GM21390 (cell line): Measurements from ENCODE around the gene CARMIL1.

Experiments
- ATAC-seq: cut with Tn5 transposase; IDR thresholded peaks from one replicate; pipeline ENCODE4 v1.9.1; 2021; ENCODE audit not compliant: unreplicated experiment

CARMIL1 gene

GRCh38 chr6:25332165-25332564 is 53.0 kb downstream of the CARMIL1 start:
- no peak for ATAC-seq

- no peak for ATAC-seq
Measured at GRCh38 chr6:25332655-25333071, 53.5 kb downstream of the CARMIL1 start.

DNA sequence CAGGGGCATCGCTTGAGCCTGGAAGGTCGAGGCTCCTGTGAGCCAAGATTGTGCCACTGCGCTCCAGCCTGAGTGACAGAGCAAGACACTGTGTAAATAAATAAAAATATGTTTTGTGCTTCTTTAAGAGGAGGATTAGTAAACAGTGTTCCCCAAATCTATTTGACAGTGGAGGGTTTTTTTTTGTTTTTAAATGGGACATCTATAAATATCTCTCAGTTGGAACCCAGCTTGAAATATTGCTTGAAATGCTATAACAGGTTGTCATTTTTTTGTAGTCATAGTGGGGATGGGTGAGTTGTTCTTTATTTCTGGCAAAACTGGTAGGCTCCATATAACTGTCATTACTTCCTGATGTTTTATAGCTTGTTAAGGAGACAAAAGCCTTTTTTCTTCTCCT is 54.3 kb downstream of the CARMIL1 start:
- no peak for ATAC-seq

- ATAC-seq: no peak
Measured at GRCh38 chr6:25334793-25335192, 55.6 kb downstream of the CARMIL1 start.

DNA sequence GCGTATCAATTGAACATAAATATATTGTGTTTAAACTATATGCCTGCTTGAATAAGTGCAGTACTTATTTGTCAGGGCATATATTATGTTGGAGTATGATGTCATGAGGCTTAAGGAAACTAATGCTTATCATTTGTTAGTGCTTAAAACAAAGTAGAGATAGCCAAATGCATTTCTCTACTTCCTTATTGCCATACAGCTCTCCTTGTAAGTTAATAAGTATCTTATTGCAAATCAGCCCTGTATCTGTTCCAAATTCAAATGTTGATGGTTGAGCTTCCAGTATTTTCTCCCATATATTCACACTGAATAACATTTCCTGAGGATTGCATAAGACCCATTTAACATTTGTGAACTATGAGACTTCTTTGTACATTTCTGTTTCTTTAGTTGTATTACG is 57.8 kb downstream of the CARMIL1 start:
- no peak for ATAC-seq

- no peak for ATAC-seq
Measured at GRCh38 chr6:25337431-25337830, 58.3 kb downstream of the CARMIL1 start.

- no peak for ATAC-seq
Measured at GRCh38 chr6:25340431-25341202, 61.4 kb downstream of the CARMIL1 start.

DNA sequence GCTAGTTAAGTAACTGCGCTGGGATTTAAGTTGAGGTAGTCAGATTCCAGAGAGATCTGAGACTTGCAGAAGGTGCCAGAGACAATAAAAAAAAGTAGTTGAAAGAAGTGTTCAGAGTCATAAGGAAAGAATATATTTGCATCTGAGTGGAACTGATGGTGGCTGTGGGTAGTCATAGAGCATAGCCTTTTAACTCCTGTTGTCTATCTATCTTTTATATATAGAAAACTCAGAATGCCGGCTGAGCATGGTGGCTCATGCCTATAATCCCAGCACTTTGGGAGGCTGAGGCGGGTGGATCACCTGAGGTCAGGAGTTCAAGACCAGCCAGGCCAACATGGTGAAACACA is 62.0 kb downstream of the CARMIL1 start:
- no peak for ATAC-seq

DNA sequence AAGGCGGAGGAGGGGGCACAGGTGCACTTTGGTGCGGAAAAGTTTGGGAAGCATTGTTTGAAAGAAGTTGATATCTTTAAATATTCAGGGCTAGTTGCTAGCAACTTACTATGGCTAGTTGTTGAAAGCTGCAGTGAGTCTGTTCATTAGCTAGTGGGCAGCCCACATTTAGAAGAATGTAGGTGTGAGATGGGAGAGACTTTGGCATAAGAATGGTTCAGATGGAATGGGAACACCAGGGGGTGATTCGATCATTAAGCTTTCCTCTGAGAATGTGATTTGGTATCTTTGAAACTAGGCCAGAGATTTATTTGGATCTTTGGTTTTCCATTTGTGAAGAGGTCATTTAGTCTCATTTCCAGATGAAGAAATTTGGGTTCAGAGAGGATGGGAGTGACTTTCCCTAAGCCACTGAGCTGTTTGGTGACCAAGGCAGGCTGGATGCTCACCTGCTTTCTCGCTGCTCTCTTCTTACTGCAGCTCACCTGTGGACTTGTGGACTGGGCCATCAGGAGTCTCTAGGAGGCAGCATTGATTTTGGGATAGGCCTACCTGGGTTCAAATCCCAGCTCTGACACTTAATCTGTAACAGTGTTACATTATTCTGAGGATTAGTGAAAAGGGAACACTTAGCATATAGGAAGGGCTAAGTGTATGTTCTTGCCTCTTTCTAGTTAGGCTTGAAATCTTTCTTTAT is 62.9 kb downstream of the CARMIL1 start:
- no peak for ATAC-seq

- ATAC-seq: no peak
Measured at GRCh38 chr6:25342802-25343201, 63.6 kb downstream of the CARMIL1 start.

DNA sequence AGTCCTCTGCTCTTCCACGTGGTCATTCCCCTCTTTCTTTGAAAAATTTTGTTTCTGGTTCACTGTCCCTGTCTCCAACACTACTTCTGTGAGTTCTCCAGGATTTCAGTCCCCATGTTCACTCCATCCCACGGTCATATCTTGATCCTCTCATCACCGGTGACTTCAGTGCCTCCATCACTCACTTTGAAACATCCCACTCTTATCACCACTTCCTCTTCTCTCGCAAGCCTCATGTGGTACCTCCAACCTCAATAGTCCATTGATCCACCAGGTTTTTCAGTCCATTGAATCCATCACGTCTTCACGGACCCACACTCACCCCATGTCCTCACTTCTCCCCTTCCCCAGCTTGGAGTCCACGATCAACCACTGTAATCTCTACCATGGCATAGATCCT is 64.8 kb downstream of the CARMIL1 start:
- no peak for ATAC-seq

DNA sequence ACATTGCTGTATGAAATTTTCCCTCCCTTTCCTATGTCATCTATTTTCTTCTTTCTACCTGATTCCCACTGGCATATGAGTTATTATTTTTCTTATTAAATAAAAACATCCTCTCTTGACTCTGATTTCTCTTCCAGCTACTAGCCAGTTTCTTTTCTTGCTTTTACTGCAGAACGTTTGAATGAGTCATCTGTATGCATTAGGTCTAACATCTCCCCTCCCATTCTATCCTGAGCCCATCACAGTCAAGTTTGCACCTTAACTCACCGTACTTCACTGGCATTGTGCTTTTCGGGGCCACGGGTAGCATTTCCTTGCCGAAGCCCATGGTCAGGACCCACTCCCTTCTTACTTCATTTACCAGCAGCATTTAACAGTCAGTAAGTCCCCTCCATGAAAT is 65.7 kb downstream of the CARMIL1 start:
- no peak for ATAC-seq

DNA sequence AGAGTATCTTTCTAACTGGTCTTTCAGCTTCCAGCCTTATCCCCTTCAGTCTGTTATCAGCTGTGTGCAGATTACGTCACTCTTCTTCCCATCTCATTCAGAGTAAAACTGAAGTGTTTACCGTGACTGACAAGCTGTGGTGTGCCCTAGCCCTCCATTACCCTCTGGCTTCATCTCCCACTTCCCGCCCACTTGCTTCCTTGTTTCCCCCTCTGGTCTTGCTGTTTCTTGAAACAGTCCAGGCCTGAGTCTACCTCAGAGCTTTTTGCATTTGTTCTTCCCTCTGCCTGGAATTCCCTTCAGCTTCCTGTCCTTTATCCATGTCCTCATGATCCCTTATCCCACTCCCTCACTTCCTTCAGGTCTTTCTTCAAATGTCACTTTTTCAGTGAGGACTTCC is 66.9 kb downstream of the CARMIL1 start:
- ATAC-seq: no peak

- no peak for ATAC-seq
Measured at GRCh38 chr6:25350573-25350972, 71.4 kb downstream of the CARMIL1 start.

- ATAC-seq: no peak
Measured at GRCh38 chr6:25351485-25351884, 72.3 kb downstream of the CARMIL1 start.

GRCh38 chr6:25352285-25352684 is 73.1 kb downstream of the CARMIL1 start:
- no peak for ATAC-seq

- no peak for ATAC-seq
Measured at GRCh38 chr6:25354078-25354932, 75.1 kb downstream of the CARMIL1 start.

- no peak for ATAC-seq
Measured at GRCh38 chr6:25359191-25359861, 80.2 kb downstream of the CARMIL1 start.

- no peak for ATAC-seq
Measured at GRCh38 chr6:25359891-25360290, 80.7 kb downstream of the CARMIL1 start.

DNA sequence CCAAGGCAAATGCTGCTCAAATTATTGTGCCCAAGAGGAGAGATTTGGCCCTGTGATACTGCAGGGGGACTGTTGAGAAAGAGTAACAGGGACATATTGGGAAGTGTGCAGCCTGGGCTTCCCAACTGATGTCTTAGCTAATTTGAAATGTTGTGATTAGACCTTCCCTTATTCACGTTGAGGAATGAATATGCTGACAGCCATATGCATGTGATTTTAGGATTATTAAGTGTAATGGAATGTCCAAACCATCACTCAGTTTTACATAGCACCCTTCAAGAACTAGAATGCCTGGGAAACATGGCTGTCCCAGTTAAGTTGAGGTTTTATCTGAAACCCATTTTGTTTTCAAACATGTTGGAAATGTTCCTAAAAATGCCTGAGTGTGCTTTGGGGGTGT is 81.4 kb downstream of the CARMIL1 start:
- ATAC-seq: no peak

DNA sequence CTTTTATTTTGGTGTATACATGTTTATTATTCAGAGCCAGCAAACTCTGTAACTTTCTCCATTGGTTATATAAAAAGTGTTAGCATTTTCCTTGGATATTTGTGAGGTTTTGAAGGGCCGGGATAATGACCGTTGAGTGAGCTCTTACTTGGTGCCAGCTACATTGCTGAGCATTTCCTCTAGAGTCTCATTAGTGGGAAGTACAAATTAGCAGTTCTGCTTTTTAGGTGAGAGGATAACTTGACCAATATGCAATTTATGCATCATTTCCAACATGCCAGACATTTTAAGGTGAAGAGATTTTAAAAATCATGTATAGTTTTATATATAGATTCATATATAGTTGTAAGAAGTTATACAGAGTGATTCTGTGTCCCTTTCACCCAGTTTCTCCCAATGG is 84.3 kb downstream of the CARMIL1 start:
- ATAC-seq: no peak
